Embryonic facial prominence (tissue), 1 donor: ENCODE results near the gene ADCY10.
"Not testable (repeated sequence)": the region's sequence is repeated elsewhere in the genome, so short reads cannot be mapped to it uniquely, and the experiment has no call there.

Experiments
- DNase-seq: peaks from one replicate; pipeline ENCODE4 v3.0.0-alpha.2; 2016; ENCODE audit errors: extremely low spot score

The ADCY10 gene

GRCh38 chr1:167913895-167914496 lies at the start of gene ADCY10:
Gene ADCY10, minus strand, starts transcription at chr1:167914134. Its CDS starts 8,994 bp downstream, at chr1:167905140.
- DNase-seq: no peak

GRCh38 chr1:167957710-167958109 lies 43.8 kb upstream of the ADCY10 start:
- DNase-seq: no peak

- no peak for DNase-seq
These were observed 42.0 kb upstream of the ADCY10 start for GRCh38 chr1:167955915-167956314.

- DNase-seq: no peak
These were observed 36.6 kb upstream of the ADCY10 start for GRCh38 chr1:167950569-167950968.

- DNase-seq: no peak
These were observed 35.9 kb upstream of the ADCY10 start for GRCh38 chr1:167949785-167950184.

GRCh38 chr1:167947733-167948132 lies 33.8 kb upstream of the ADCY10 start:
- no peak for DNase-seq

- no peak for DNase-seq
These were observed 29.6 kb upstream of the ADCY10 start for GRCh38 chr1:167943541-167943940.

- DNase-seq: no peak
These were observed 26.3 kb upstream of the ADCY10 start for GRCh38 chr1:167940264-167940663.

GRCh38 chr1:167938080-167938636 lies 24.2 kb upstream of the ADCY10 start:
- DNase-seq: no peak

- no peak for DNase-seq
These were observed 23.7 kb upstream of the ADCY10 start for GRCh38 chr1:167937709-167938010.

- DNase-seq: peak; percentile 43
These were observed 23.2 kb upstream of the ADCY10 start, which contains the start of gene MPC2 for GRCh38 chr1:167936930-167937708. Gene MPC2, minus strand, starts transcription at chr1:167937072. Its CDS starts 1,231 bp downstream, at chr1:167935841.

GRCh38 chr1:167936068-167936929 lies 22.4 kb upstream of the ADCY10 start, which contains the start of gene DCAF6:
Gene DCAF6, plus strand, starts transcription at chr1:167936683. Its CDS starts 229 bp downstream, at chr1:167936912.
- peak; percentile 95 for DNase-seq

GRCh38 chr1:167935216-167936067 lies 21.5 kb upstream of the ADCY10 start:
- DNase-seq: peak; percentile 14

GRCh38 chr1:167934426-167935215 lies 20.7 kb upstream of the ADCY10 start:
- DNase-seq: no peak

- DNase-seq: no peak
These were observed 19.9 kb upstream of the ADCY10 start for GRCh38 chr1:167933788-167934187.

GRCh38 chr1:167929725-167930124 lies 15.8 kb upstream of the ADCY10 start:
- DNase-seq: no peak

GRCh38 chr1:167928919-167929318 lies 15.0 kb upstream of the ADCY10 start:
- DNase-seq: not testable (repeated sequence)

- DNase-seq: no peak
These were observed 14.5 kb upstream of the ADCY10 start for GRCh38 chr1:167928457-167928852.

- no peak for DNase-seq
These were observed 13.3 kb upstream of the ADCY10 start for GRCh38 chr1:167927046-167927754.
